ENCODE data around the gene ERC1.

ERC1 gene

GRCh38 chr12:1418144-1418543, 427.1 kb downstream of the ERC1 start:
- no peak overlapping the region for H3K27ac ChIP-seq
- no peak for DNase-seq (ENCODE audit: low read depth, low spot score)

GRCh38 chr12:1419849-1420371, 428.9 kb downstream of the ERC1 start:
- H3K27ac ChIP-seq, result no peak overlapping the region
- DNase-seq (ENCODE audit: low read depth, low spot score), result no peak

GRCh38 chr12:1421091-1421846, 430.2 kb downstream of the ERC1 start:
- H3K27ac ChIP-seq, result no peak overlapping the region

GRCh38 chr12:1422604-1423315, 431.7 kb downstream of the ERC1 start:
- no peak overlapping the region for H3K27ac ChIP-seq
- DNase-seq (ENCODE audit: low read depth, low spot score), result no peak

More at GRCh38 chr12:1421091-1421846, 430.2 kb downstream of the ERC1 start:
- DNase-seq (ENCODE audit: low read depth, low spot score), result no peak

DNA sequence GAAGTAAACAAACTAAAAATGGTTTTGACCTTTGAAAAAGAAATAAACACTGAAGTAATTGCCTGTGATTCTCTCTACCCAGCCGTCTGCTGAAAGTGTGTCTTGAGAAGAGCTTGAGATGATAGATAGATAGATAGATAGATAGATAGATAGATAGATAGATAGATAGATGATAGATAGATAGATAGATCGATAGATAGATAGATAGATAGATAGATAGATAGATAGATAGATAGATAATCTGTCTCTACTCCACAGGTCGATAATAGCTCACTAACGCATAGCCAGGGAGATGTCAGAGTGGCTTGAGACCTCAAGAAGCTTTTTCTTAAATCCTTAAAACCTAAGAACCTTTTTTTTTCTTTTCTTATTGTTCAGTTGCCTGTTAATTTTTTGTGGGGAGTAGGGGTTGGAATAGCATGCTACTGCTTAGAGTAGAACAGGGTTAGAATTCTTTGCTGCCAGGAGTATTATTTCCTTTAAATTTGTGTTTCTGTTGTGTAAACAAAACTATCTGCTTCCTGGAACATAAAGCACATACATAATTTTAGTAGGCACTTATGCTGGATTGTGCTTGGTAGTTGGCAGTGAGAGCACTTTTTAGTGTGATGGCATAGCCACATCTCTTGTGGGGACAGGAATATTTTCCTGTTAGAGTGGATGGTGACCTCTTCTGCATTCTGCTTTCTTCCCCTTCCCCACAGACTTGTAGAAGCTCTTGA, 433.8 kb downstream of the ERC1 start:
- no peak overlapping the region for H3K27ac ChIP-seq
- DNase-seq (ENCODE audit: low read depth, low spot score), result no peak

DNA sequence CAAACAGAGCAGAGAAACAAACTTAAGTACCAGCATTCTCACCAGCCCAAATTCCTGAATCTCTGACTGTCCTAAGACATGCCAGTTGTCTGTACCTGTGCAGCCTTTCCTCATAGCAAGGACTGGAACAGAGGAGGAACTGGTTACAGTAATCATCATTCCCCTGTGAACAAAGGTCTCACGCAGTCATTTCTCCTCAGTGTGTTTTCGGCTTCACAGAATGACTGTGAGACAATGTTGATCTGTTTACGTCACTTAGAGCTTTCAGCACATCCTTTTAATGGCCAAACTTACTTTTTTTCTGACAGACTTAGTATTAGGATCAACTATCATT, 434.3 kb downstream of the ERC1 start:
- no peak overlapping the region for H3K27ac ChIP-seq
- DNase-seq (ENCODE audit: low read depth, low spot score), result no peak

DNA sequence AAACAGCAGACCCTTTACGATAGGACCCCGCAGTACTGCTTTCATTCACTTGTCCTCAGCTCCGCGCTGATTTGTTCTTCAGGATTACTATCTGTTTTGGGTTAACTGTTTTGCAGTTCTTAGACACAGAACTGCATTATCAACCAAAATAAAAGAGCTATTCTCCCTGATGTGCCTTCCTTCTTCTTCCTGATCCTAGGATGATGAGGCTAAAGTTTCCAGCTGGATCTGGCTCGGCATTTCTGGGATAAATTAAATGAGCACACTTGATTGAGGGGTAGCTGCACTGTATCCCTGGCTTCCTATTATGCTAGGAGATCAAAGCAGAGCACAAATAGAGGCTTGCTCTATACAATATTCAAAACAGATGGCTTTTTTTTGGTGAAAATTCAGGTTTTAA, 437.6 kb downstream of the ERC1 start:
- H3K27ac ChIP-seq, result no peak overlapping the region

DNA sequence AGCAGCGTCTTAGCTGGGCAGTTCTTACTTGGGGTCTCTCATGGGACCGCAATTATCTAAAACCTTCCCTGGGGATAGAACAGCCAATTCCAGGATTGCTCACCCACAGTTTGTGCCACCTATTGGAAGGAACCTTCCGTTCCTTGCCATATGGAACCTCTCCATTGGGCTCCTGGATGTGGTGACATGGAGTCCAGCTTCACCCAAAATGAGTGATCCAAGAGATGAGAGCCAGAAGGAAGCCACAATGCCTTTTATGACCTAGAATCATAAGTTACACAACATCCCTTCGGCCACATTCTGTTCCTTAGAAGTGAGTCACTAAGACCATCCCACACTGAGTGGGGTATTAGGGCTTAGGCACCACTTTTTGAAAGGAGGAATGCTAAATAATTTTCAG, 439.0 kb downstream of the ERC1 start:
- H3K27ac ChIP-seq, result no peak overlapping the region
- DNase-seq (ENCODE audit: low read depth, low spot score), result no peak

More for the DNA sequence above, 437.6 kb downstream of the ERC1 start:
- no peak for DNase-seq (ENCODE audit: low read depth, low spot score)

DNA sequence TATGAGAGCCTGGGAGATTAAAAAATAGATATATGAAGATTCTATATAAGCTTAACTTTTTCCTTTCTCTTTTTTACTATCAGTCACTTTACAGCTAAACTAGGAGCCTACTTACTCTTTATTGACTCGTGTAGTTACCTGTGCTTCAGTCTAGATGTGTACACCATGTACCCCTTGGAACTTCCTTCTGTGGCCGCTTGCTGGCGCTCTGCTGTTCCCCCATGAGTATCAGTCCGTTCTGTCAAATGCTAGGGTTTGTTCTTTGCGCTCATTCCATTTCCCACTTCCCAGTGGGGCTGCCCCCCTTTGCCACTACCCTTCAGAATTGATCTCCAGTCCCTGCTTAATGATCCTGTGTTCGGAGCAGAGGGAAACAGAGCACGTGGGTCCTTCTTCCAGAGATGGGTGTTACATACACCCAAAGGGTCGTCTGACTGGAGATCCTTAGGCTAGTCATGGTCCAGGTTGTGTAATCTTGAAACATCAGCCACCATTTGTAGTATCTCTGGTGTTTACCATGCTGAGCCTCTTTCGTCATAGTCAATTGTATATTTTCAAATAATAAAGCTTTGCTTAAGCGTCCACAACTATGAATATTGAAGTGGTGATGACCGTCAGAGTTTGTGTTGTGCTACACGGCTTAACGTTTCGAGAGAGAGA, 443.4 kb downstream of the ERC1 start:
- no peak overlapping the region for H3K27ac ChIP-seq
- no peak for DNase-seq (ENCODE audit: low read depth, low spot score)

DNA sequence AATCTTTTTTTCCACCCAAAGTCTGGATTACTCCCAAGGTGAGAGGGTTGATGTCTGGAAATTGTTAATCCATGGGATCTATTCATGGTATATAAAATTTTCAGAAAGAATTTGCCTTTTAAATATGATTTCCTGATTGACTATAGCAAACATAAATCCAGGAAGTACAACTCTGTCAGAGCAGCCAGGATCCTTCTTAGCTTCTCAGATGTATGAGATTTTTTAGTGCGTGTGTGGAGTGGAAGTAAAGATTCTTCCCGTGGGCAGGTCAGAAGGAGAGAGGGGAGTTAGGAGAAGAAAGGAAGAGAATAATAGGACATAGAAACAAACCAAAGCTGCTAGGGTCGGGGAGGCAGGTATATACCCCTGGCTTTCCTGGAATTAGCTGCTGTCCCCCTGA, 444.0 kb downstream of the ERC1 start:
- no peak overlapping the region for H3K27ac ChIP-seq
- DNase-seq (ENCODE audit: low read depth, low spot score), result no peak

GRCh38 chr12:1435456-1435855, 444.4 kb downstream of the ERC1 start:
- no peak for DNase-seq (ENCODE audit: low read depth, low spot score)
- no peak overlapping the region for H3K27ac ChIP-seq

DNA sequence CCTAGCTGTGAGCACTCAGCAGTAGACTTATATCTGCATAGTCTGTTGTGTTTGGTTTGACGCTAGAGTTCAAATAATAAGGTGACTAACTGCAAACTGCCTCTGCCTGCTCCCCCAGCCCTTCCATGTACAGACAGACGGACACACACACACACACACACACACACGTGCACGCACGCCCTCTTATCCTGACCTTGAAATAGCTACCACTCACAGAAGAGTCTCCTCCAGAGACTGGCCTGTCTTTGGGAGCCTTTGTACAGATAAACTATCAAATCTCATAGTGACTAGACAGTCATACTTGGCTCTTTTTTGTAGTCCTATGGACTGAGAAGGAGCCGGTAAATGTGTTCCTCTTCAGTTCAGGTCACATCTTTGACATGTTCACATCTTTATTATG, 445.0 kb downstream of the ERC1 start:
- H3K27ac ChIP-seq, result no peak overlapping the region
- no peak for DNase-seq (ENCODE audit: low read depth, low spot score)

GRCh38 chr12:1436981-1437380, 446.0 kb downstream of the ERC1 start:
- no peak for DNase-seq (ENCODE audit: low read depth, low spot score)
- no peak overlapping the region for H3K27ac ChIP-seq

- DNase-seq (ENCODE audit: low read depth, low spot score), result no peak
- no peak overlapping the region for H3K27ac ChIP-seq
Observed at GRCh38 chr12:1439201-1439600, 448.2 kb downstream of the ERC1 start.

GRCh38 chr12:1439687-1440086, 448.7 kb downstream of the ERC1 start:
- DNase-seq (ENCODE audit: low read depth, low spot score), result no peak
- H3K27ac ChIP-seq, result no peak overlapping the region

- peak overlapping the region; percentile 16 for H3K27ac ChIP-seq
Observed at GRCh38 chr12:1443421-1444141, 452.6 kb downstream of the ERC1 start.

GRCh38 chr12:1444142-1444516, 453.1 kb downstream of the ERC1 start:
- peak overlapping the region; percentile 16 for H3K27ac ChIP-seq
- DNase-seq (ENCODE audit: low read depth, low spot score), result no peak

More at GRCh38 chr12:1443421-1444141, 452.6 kb downstream of the ERC1 start:
- no peak for DNase-seq (ENCODE audit: low read depth, low spot score)

- H3K27ac ChIP-seq, result no peak overlapping the region
- no peak for DNase-seq (ENCODE audit: low read depth, low spot score)
Observed at GRCh38 chr12:1445807-1446206, 454.8 kb downstream of the ERC1 start.

GRCh38 chr12:1448336-1448735, 457.3 kb downstream of the ERC1 start:
- no peak for DNase-seq (ENCODE audit: low read depth, low spot score)
- H3K27ac ChIP-seq, result no peak overlapping the region

- DNase-seq (ENCODE audit: low read depth, low spot score), result no peak
- no peak overlapping the region for H3K27ac ChIP-seq
Observed at GRCh38 chr12:1453810-1454209, 462.8 kb downstream of the ERC1 start.

Measured in epithelial cell of prostate (primary cell).